Stimulated activated CD8-positive, alpha-beta memory T cell treated with anti-CD3 and anti-CD28 coated beads, Interleukin-15, amount 100 ng/mL, for 48 hours (primary cell): ENCODE data around the gene FOXP1.

Source experiments
- DNase-seq, 2 donors: peaks; one replicate each; pipeline ENCODE4 v3.0.0-alpha.2; 2020; ENCODE audit warnings: low read depth in 2 of 2

The FOXP1 gene

GRCh38 chr3:71129611-71130431 lies 453.7 kb downstream of the FOXP1 start:
- no peak for DNase-seq

- peak in 1 of 2 donors; percentile 38 for DNase-seq
Measured at GRCh38 chr3:71128961-71129360, 454.6 kb downstream of the FOXP1 start.

- no peak for DNase-seq
Measured at GRCh38 chr3:71127844-71128243, 455.7 kb downstream of the FOXP1 start.

GRCh38 chr3:71127052-71127831 lies 456.3 kb downstream of the FOXP1 start:
- DNase-seq: peak in 1 of 2 donors; percentile 43

- no peak for DNase-seq
Measured at GRCh38 chr3:71125738-71126137, 457.8 kb downstream of the FOXP1 start.

- no peak for DNase-seq
Measured at GRCh38 chr3:71124048-71124447, 459.5 kb downstream of the FOXP1 start.

GRCh38 chr3:71122641-71123040 lies 460.9 kb downstream of the FOXP1 start:
- no peak for DNase-seq

- DNase-seq: no peak
Measured at GRCh38 chr3:71121429-71122167, 461.9 kb downstream of the FOXP1 start.

GRCh38 chr3:71120012-71120411 lies 463.5 kb downstream of the FOXP1 start:
- no peak for DNase-seq

- no peak for DNase-seq
Measured at GRCh38 chr3:71119171-71119570, 464.4 kb downstream of the FOXP1 start.

GRCh38 chr3:71118436-71118835 lies 465.1 kb downstream of the FOXP1 start:
- DNase-seq: no peak

- DNase-seq: no peak
Measured at GRCh38 chr3:71117572-71118247, 465.8 kb downstream of the FOXP1 start.

GRCh38 chr3:71114610-71115009 lies 468.9 kb downstream of the FOXP1 start:
- DNase-seq: no peak

GRCh38 chr3:71112576-71112975 lies 471.0 kb downstream of the FOXP1 start:
- no peak for DNase-seq

- DNase-seq: no peak
Measured at GRCh38 chr3:71111784-71112440, 471.6 kb downstream of the FOXP1 start.

GRCh38 chr3:71110385-71111222 lies 472.9 kb downstream of the FOXP1 start:
- no peak for DNase-seq

- DNase-seq: no peak
Measured at GRCh38 chr3:71109977-71110285, 473.6 kb downstream of the FOXP1 start.

GRCh38 chr3:71109241-71109976 lies 474.1 kb downstream of the FOXP1 start:
- no peak for DNase-seq

GRCh38 chr3:71107926-71108325 lies 475.6 kb downstream of the FOXP1 start:
- no peak for DNase-seq

- DNase-seq: no peak
Measured at GRCh38 chr3:71104976-71105375, 478.6 kb downstream of the FOXP1 start.
